GM21717 (cell line): Measurements from ENCODE around the gene ABHD10.

Source experiments
- ATAC-seq: cut with Tn5 transposase; IDR thresholded peaks from one replicate; pipeline ENCODE4 v1.9.1; 2021; ENCODE audit warnings: mild to moderate bottlenecking, moderate library complexity; ENCODE audit not compliant: unreplicated experiment

ABHD10 gene

DNA sequence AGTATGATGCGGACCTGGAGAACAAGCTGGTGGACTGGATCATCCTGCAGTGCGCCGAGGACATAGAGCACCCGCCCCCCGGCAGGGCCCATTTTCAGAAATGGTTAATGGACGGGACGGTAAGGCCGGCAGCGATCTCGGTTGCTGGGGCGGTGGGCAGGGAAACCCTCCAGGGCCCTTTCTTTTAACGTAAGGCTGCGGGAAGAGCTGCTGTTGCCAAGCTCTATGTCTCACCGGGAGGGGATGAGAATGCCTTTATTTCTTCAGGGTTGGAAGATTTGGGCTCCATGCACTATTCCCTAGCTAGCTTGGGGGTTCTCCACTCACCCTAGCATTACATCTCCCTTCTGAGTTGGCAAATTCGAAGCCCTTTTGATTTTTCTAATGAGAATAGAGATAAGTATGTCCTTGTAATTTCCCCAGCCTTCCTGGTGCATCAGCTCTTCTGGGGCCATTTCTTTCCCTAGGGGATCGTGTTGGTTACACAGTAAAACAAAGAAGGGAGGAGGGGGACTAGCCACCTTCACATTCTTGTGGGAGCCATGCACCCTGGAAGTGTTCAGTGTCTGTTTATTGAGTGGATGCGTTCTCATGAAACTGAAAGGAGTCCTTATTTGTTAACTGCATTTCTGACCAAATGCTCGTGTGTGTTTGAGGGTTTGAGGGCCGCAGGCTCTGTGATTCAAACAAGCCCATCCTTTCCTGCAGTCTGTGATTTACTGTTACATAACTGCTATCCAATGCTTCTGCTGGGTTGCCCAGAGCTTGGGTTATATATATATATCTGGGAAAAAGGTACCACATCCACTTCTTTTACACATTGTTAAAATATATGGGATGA is 20.9 kb downstream of the ABHD10 start:
- no peak for ATAC-seq

DNA sequence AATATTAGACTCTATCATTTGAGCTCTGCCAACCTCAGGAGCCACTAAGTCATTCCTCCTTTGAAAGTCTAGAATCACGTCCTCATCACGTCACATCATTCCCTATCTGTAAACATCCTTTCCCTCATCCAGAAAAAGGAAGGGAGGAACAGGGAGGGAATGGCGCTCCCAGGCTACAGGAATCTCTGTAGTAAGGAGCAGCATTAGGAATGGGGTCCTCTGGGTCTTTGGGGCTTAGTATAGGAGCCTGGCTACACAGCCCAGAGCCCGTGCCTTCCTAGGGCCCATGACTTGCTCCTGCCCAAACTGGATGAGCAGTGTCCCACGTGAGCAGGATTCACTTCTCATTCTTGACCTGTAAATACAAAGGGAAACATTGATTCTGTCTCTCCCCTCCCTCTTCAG is 21.5 kb downstream of the ABHD10 start:
- ATAC-seq = no peak

DNA sequence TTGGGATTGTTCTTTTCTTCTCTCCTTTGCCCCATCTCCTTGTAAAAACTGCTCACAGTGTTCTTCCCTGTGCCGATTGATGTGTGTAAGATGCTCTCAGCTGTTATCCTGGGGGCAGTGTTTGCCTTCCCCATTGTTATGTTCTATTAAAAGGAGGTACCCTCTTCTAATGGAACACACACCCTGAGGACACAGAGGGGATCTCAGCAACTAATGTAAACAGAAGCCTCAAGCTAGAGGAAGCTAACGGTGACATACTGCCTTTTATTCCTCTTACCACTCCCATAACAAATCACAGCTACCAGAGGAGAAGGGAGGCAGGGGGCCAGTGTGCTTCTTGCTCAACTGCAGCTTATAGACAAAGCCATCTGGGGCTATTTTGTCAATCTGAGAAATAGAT is 22.1 kb downstream of the ABHD10 start:
- ATAC-seq = no peak

DNA sequence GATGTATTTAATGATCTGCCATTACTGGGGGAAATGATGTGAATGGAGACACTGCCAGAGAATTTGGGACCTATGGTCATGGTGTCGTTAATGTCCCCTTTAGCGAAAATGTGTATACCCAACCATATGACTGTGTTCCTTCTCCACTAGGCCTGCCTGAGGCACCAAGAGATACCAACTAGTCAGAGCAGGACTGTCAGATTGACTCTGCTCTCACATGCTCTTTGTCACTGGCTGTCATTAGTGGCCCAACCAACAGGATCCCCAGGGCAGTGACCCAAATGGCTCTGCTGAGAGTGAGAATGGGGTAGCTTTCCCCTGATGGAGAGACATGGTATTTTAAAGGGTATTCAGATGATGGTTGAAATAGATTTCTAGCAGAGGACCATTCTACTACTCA is 22.7 kb downstream of the ABHD10 start:
- no peak for ATAC-seq

- no peak for ATAC-seq
Observed at GRCh38 chr3:112002096-112002971, 23.5 kb downstream of the ABHD10 start.

- no peak for ATAC-seq
Observed at GRCh38 chr3:112003321-112004080, 24.7 kb downstream of the ABHD10 start.

GRCh38 chr3:112004187-112004586 is 25.4 kb downstream of the ABHD10 start:
- no peak for ATAC-seq

GRCh38 chr3:112004669-112005068 is 25.8 kb downstream of the ABHD10 start:
- no peak for ATAC-seq

GRCh38 chr3:112005091-112005672 is 26.4 kb downstream of the ABHD10 start:
- ATAC-seq = no peak

- ATAC-seq = no peak
Observed at GRCh38 chr3:112007633-112008032, 28.8 kb downstream of the ABHD10 start.

DNA sequence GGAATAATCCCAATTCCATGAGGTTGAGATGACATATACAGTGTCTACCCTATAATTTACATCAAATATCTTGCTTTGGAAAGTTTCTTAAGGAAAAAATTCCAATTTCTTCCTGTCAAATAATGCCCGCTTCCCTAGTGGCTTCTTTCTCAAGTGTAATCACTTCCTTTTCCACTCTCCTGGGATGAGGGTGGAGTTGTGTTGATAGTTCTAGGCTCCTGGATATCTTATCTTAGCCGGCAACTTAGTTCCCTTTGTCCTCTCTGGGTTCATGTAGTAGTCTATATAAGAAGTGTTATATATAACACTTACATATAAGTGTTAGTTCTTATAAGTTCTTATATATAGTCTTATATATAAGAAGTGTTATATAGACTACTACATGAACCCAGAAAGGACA is 30.8 kb downstream of the ABHD10 start:
- no peak for ATAC-seq

GRCh38 chr3:112010636-112011035 is 31.8 kb downstream of the ABHD10 start:
- no peak for ATAC-seq

DNA sequence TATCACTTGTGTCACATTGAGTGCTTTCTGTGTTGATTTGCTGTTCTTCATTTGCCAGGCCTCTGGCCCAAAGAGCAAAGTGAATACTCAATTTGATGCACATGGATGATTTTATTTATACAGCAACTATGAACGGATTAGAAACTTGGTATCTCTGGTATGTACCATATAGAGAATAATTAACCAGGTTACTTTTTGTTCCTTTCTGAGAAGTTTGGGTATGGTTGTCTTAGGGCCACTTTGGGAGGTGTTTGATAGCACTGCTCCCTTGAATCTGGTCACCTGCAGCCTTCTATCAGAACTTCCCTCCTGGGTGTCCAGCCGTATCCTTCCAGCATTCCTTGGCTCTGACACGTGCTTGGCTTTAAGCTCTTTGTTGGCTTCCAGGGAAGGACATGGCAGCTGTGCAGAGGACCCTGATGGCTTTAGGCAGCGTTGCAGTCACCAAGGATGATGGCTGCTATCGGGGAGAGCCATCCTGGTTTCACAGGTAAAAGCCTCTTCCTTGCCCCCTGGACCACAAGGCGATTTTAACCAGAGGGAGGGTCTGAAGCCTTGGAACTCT is 32.6 kb downstream of the ABHD10 start:
- ATAC-seq = no peak

GRCh38 chr3:112012205-112012992 is 33.6 kb downstream of the ABHD10 start:
- ATAC-seq = no peak

GRCh38 chr3:112013058-112013783 is 34.4 kb downstream of the ABHD10 start:
- peak; percentile 77 for ATAC-seq

DNA sequence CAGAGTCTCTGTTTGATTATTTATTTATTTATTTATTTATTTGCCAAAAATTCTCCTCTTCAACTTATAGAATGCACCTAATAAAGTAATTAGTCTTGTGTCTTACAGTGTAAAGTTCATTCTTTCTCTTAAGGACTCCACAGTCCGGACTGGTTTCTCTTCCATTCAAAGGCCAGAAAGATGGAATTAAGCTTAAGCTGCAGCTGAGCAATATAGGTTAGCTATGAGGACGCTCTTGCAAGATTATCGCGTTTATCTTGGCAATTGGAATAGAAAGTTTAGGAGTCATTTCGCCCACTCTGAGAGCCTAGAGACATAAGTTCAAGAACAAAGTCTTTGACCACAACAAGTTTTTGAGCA is 34.9 kb downstream of the ABHD10 start:
- ATAC-seq = no peak

- ATAC-seq = no peak
Observed at GRCh38 chr3:112017091-112017490, 38.3 kb downstream of the ABHD10 start.

DNA sequence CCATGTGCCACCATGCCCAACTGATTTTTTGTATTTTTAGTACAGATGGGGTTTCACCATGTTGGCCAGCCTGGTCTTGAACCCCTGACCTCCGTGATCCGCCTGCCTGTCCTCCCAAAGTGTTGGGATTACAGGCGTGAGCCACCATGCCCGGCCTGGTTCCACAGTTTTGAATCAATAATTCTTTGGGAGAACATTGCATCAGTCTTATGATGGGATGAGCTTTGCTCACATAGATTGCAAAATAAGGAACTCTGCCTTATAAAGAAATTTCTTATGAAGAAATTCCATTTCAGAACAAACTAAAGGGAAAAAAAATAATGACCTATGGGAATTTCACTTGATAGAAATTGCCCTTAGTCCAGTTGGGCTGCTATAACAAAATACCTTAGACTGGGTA is 39.9 kb downstream of the ABHD10 start:
- ATAC-seq = no peak

- ATAC-seq = no peak
Observed at GRCh38 chr3:112019716-112020115, 40.9 kb downstream of the ABHD10 start.
